ENCODE measurements around the gene TPSB2.

GRCh38 chr16:1196494-1196893 lies 33.5 kb downstream of the TPSB2 start:
- TF ChIP-seq TEAD4 (IDR thresholded peaks at IDR 0.05): no peak
- TF ChIP-seq TAF1 (IDR thresholded peaks at IDR 0.05; ENCODE audit: low read depth): no peak
- no peak for TF ChIP-seq FOXM1 (IDR thresholded peaks at IDR 0.05; ENCODE audit: borderline replicate concordance, low read depth)
- TF ChIP-seq, protein P1, sequence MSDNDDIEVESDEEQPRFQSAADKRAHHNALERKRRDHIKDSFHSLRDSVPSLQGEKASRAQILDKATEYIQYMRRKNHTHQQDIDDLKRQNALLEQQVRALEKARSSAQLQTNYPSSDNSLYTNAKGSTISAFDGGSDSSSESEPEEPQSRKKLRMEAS (IDR thresholded peaks at IDR 0.05): no peak
- TF ChIP-seq REST (IDR thresholded peaks at IDR 0.05; ENCODE audit: low read depth): no peak
- no peak for TF ChIP-seq TCF12 (IDR thresholded peaks at IDR 0.05; ENCODE audit: low read depth)
- no peak for TF ChIP-seq YY1 (IDR thresholded peaks at IDR 0.05; ENCODE audit: low read depth)

Measured in Ishikawa (cell line).